Measurements from ENCODE around the gene FAM117B. TPM values are rescaled to one million over a fixed set of nuclear protein-coding genes. Genes with fewer than 3 reads are reported as not detected.

FAM117B gene
- total and polyA plus RNA-seq, 2 of the 8 experiments (the other 6 are each of a cell fraction or from before 2014, with no cell fraction given), result 3.9 to 22.6 TPM

GRCh38 chr2:202633470-202633869, 1.3 kb upstream of the FAM117B start (continued):
- no peak for TF ChIP-seq CHD7 (IDR thresholded peaks at IDR 0.05; ENCODE audit: insufficient replicate concordance, low read length)
- TF ChIP-seq NANOG (IDR thresholded peaks at IDR 0.05; ENCODE audit: insufficient read depth, low read depth, low read length, poor library complexity, severe bottlenecking), result no peak
- no peak for TF ChIP-seq JUN (IDR thresholded peaks at IDR 0.05; ENCODE audit: low read depth, low read length)
- TF ChIP-seq CTBP2 (IDR thresholded peaks at IDR 0.05; ENCODE audit: borderline replicate concordance, insufficient read depth, insufficient read length, low read length), result no peak
- no peak for TF ChIP-seq CBX5 (IDR thresholded peaks at IDR 0.05; ENCODE audit: low read depth, low read length)
- no peak for TF ChIP-seq JUND (IDR thresholded peaks at IDR 0.05; ENCODE audit: low read length)
- TF ChIP-seq BACH1 (IDR thresholded peaks at IDR 0.05; ENCODE audit: low read length), result no peak
- TF ChIP-seq ASH2L (IDR thresholded peaks at IDR 0.05; ENCODE audit: low read length), result no peak
- TF ChIP-seq SIX5 (IDR thresholded peaks at IDR 0.05; ENCODE audit: low read depth, low read length), result no peak
- no peak for TF ChIP-seq CHD2 (IDR thresholded peaks at IDR 0.05; ENCODE audit: low read length)

All from H1 (cell line).